ENCODE measurements around the gene EFL1.
A peak's percentile ranks its signal among the peaks of the same experiment; 100 is the strongest.

GRCh38 chr15:82108489-82109078 lies 153.9 kb downstream of the EFL1 start:
- TF ChIP-seq CTCF (conservative IDR thresholded peaks at IDR 0.05 in 1 of 2, IDR thresholded peaks at IDR 0.05 in 1 of 2; ENCODE audit: low read depth in 1 of 2, low read length in 2 of 2) (peak; percentile 83 to 90), EZH2 (IDR thresholded peaks at IDR 0.05; ENCODE audit: low read length, missing control alignments) (no peak)

Data from fibroblast of lung (primary cell).